ENCODE results near the gene MAP1LC3B.

Gene MAP1LC3B

GRCh38 chr16:87435372-87436224, 43.5 kb downstream of the MAP1LC3B start:
- no peak for DNase-seq

- no peak for DNase-seq
Measured at GRCh38 chr16:87436225-87437172, 44.4 kb downstream of the MAP1LC3B start.

GRCh38 chr16:87437327-87437726, 45.2 kb downstream of the MAP1LC3B start:
- DNase-seq, result no peak

GRCh38 chr16:87437911-87438610, 45.9 kb downstream of the MAP1LC3B start:
- DNase-seq, result no peak

DNA sequence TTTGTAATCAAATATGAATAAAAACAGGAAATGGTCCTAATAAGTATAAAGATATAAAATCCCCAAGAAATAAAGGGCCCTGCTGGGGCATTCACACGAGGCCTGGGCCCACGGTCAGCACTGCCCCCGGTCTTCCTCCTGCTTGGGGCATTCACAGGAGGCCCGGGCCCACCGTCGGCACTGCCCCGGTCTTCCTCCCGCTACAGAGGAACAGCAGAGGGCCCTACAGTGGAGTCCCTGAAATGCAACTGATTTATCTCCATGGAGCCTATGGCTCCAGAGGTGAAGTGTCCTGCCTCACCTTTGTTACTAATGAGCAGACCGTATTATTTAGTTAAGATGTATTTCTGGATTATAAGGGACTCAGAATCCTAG, 46.5 kb downstream of the MAP1LC3B start:
- DNase-seq, result no peak

DNA sequence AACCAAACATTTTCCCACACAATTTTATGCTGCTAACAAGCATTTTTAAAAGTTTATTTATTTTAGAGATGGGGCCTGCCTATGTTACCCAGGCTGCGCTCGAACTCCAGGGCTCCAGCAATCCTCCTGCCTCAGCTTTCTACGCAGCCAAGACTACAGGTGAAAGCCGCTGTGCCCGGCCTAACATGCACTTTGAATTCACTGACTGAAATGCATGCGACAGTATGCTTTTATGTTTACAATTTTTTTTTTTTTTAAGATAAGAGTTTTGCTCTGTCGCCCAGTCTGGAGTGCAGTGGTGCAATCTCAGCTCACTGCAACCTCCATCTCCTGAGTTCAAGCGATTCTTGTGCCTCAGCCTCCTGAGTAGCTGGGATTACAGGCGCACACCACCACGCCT, 47.8 kb downstream of the MAP1LC3B start:
- no peak for DNase-seq

- DNase-seq, result no peak
Measured at GRCh38 chr16:87441886-87442580, 49.9 kb downstream of the MAP1LC3B start.

- DNase-seq, result no peak
Measured at GRCh38 chr16:87442581-87442966, 50.4 kb downstream of the MAP1LC3B start.

DNA sequence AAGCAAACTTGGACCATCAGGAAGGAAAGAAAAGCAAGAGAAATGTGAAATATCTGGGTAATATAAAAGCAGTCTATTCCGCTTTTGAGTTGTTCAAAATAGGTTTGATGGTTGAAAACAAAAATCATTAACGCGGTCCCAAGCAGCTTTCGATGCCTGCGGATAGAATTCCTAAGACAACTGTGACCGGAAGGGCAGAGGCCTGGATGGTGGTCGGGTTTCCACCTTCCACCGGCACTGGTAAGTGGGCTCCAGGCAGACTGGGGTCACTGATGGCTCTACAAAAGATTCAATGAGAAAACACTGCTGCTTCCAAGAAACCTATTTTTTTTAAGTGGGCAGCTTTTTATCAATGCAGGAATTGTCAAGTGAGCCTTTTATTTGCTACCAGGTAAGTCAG, 50.9 kb downstream of the MAP1LC3B start:
- no peak for DNase-seq

DNA sequence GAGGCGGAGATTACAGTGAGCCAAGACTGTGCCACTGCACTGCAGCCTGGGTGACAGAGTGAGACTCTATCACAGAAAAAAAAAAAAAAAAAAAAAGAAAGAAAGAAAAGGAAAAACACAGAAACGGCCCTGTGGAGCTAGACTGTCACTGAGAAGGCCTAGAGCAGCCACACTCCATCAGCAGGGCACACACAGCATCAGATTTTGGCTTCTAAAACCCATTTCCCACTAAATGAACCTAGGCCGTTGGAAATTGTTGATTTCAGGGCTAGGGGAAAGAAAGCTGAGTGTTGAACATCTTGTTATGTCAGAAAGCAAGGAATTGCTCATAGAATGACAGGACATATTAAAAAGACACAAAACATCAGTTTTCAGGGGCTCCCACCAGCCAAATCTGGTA, 51.8 kb downstream of the MAP1LC3B start:
- DNase-seq, result no peak

DNA sequence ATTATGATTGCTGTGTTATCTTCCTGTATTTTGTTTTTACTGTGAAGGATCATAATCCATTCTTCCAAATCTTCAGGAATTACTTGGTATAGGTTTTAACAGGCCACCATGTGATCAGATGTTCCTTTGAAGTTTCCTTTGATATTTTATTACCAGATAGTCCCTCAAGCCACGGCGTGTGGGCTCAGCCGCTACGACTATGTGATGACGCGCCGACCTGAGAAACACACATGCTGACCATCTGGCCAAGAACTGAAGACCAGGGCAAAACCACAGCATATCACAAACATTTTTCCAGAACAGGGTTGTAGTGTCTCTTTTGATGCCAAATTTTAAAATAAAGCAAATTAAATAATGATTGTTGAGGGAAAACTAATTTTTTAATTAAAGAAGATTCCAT, 53.4 kb downstream of the MAP1LC3B start:
- no peak for DNase-seq

DNA sequence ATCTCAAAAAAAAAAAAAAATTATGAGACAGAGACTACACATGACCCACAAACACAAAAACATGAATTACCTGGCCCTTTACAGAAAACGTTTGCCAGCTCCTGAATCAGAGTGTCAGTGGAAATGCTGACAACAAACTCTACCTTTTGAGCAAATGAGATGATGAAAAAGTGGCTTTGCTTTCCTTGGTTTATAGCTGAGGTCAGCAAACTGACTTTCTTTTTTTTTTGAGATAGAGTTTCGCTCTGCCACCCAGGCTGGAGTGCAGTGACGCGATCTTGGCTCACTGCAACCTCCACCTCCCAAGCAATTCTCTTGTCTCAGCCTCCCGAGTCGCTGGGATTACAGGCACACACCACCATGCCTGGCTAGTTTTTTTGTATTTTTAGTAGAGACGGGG, 54.3 kb downstream of the MAP1LC3B start:
- DNase-seq, result no peak

DNA sequence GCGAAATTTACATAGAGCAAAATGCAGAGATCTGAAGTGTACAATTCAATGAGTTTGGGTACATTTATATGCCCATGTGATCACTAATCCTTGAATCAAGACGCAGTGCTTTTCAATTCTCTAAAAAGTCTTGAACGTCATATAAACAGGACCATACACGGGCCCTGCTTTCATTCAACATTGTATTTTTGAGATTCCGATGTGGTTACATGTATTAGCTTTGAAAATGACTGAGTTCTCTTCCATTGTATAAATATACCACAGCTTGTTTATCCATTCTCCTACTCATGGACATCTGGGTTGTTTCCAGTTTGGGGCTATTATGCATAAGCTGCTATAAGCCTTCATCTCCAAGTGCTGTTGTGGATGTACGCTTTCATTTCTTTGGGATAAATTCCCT, 55.2 kb downstream of the MAP1LC3B start:
- no peak for DNase-seq

DNA sequence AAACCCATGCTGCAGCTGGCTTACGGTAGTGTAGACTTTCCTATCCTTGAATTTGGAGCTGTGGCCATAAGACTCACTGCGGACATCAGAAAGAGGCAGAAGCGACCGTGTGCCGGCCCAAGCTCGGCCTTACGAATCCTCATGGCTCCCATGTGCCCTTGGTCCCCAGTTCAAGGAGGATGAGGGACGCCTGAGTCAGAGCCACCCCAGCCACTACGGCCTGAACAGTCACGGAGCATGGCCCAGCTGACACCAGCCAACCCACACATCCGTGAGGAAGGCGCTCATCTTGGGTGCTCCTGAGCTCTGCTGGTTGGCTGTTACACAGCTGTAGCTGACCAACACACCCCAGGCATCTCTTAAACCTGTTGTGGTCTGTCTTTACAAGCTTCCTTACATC, 56.7 kb downstream of the MAP1LC3B start:
- DNase-seq, result no peak

DNA sequence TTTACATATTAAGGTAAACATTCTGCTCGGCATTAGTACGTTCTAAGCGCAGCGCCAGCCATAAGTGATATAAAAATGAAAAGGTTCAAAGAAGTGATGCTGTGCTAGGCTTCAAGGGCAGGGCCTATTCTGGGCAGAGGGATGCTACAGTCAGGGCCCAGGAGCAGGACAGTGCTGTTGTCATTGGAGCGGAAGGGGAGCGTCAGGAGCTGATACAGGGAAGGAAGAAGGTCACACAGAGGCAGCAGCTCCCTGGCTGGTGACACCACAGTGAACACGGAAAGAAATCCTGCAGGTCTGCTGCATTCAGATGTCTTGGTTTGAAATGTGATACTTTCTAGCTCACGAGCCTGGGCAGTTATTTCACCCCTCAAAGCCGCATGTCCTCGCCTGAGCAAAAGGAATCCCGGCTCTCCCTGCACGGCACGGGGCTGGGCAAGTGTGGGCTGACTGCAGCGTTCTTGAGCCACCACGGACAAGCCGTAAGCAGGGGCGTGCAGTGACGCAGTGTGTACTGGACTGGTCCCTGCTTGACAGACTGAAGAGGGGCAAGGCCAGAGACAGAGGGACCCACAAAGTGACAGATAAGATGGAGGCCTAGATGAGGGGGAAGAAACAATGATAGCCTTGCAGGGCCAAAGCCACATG, 59.6 kb downstream of the MAP1LC3B start:
- no peak for DNase-seq

DNA sequence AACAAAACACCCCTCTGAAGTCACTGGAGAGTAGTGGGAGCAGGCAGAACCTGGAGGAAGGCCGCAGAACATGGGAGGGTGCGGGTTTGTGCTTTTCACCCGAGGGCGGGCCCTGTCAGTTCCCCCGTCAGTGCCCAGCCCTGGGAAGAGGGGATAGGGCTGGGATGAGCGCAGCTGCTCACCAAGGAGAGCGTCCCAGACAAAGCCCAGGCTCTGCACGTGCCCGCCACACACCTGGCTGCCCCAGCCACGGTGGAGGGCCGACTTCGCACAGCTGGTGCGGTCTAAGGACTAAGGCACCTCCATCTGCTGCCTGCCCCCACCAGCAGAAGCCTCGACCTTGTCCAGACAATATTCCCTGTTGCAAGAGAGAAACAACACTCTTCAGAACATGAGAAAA, 61.2 kb downstream of the MAP1LC3B start:
- DNase-seq, result no peak

Measured in NCI-H510A (cell line).